WERI-Rb-1 (cell line): ENCODE results near the gene ZNF366.
"Not testable (repeated sequence)": the region's sequence is repeated elsewhere in the genome, so short reads cannot be mapped to it uniquely, and the experiment has no call there.

Experiments used
- DNase-seq: peaks from one replicate; pipeline ENCODE4 v3.0.0-alpha.2; 2020
- H3K27ac ChIP-seq: fragments of 250-450 bp; sonication (Bioruptor Pico); 2 replicates; pipeline ENCODE4 v1.5.1; 2020; ENCODE audit warnings: mild to moderate bottlenecking, moderate library complexity
- H3K27me3 ChIP-seq: fragments of 250-450 bp; sonication (Bioruptor Pico); 2 replicates; pipeline ENCODE4 v1.5.1; 2021; ENCODE audit warnings: mild to moderate bottlenecking, low read depth, moderate library complexity; ENCODE audit not compliant: insufficient read depth, severe bottlenecking
- H3K36me3 ChIP-seq: fragments of 250-450 bp; sonication (Bioruptor Pico); 2 replicates; pipeline ENCODE4 v1.5.1; 2020; ENCODE audit warnings: mild to moderate bottlenecking, moderate library complexity
- H3K4me3 ChIP-seq: 2 replicates; pipeline ENCODE4 v1.5.1; 2011; ENCODE audit warnings: low read depth, mild to moderate bottlenecking, control low read depth, low read length
- H3K9me3 ChIP-seq: fragments of 250-450 bp; sonication (Bioruptor Pico); 2 replicates; pipeline ENCODE4 v1.5.1; 2021; ENCODE audit warnings: mild to moderate bottlenecking, moderate library complexity; ENCODE audit not compliant: severe bottlenecking
- TF ChIP-seq, protein P1 (sequence below): IDR thresholded peaks from 2 replicates; pipeline ENCODE4 v1.5.1; 2011; ENCODE audit warnings: low read depth, mild to moderate bottlenecking, control low read depth, inconsistent platforms, low read length

The ZNF366 gene

DNA sequence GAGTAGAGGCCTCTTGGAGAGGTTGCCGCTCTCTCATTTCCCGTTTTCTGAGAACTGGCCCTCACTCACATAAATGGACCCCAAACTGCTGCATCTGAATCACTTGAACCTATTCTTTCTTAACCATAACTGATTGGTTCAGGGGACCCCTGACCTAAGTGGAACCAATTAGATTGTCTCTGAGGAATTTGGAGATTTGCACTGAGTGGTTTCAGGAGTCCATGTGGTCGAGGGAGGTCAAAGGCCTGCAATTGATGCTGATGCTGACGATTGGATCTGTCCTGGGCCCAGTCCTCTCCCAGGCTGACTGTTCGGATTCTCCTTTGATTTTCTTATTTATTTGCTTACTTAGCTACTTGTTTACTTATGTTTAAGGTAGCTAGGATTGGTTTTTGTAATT is 99.1 kb downstream of the ZNF366 start:
- Histone ChIP-seq H3K36me3 (no peaks in the 10 kb centered on the region), H3K27me3 (no peaks in the 10 kb centered on the region), H3K27ac (no peak overlapping the region), H3K4me3 (no peak overlapping the region), H3K9me3 (no peaks in the 10 kb centered on the region)
- TF ChIP-seq, protein P1, sequence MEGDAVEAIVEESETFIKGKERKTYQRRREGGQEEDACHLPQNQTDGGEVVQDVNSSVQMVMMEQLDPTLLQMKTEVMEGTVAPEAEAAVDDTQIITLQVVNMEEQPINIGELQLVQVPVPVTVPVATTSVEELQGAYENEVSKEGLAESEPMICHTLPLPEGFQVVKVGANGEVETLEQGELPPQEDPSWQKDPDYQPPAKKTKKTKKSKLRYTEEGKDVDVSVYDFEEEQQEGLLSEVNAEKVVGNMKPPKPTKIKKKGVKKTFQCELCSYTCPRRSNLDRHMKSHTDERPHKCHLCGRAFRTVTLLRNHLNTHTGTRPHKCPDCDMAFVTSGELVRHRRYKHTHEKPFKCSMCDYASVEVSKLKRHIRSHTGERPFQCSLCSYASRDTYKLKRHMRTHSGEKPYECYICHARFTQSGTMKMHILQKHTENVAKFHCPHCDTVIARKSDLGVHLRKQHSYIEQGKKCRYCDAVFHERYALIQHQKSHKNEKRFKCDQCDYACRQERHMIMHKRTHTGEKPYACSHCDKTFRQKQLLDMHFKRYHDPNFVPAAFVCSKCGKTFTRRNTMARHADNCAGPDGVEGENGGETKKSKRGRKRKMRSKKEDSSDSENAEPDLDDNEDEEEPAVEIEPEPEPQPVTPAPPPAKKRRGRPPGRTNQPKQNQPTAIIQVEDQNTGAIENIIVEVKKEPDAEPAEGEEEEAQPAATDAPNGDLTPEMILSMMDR, result no peak
- no peak for DNase-seq

DNA sequence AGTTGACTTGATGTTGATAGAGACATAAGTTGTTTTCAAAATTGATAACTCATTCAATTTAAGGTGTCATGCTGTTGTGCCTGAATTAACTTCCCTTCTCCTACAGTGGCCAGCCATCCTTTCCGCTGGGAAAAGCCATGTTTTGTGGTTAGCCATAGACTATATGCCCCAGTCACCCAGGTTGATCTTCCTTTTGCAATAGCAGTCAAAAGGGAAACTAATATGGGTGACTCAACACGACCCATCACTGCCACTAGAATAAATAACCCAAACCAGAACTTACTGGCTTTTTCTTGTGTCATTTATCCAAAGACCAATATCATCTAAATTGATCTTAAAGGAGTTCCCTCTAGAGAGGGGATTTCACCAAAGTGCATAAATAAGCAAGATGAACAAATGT is 99.7 kb downstream of the ZNF366 start:
- Histone ChIP-seq H3K9me3 (no peaks in the 10 kb centered on the region), H3K4me3 (no peak overlapping the region), H3K27ac (no peak overlapping the region), H3K27me3 (no peaks in the 10 kb centered on the region), H3K36me3 (no peaks in the 10 kb centered on the region)
- TF ChIP-seq, protein P1, result no peak
- no peak for DNase-seq

DNA sequence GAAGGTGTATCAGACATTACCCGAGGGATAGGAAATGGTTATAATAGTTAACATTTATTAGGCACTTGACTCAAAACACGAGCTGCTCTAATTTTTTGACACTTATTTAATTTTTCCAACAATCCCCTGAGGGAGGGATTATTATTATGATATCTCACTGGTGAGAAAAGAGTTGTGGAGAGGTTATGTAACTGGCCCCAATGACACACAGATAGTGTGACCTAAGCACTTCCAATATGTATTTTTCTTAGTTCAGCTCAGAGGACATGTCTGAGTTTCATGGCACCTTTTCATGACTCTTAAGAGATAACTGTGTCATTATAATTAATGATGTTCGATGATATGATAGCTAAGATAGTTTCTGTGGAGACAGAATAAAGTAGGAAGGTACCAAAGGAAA is 100.1 kb downstream of the ZNF366 start:
- no peak overlapping the region for H3K4me3 ChIP-seq
- TF ChIP-seq, protein P1, result no peak
- H3K36me3 ChIP-seq, result no peaks in the 10 kb centered on the region
- DNase-seq, result no peak
- no peak overlapping the region for H3K27ac ChIP-seq
- H3K9me3 ChIP-seq, result no peaks in the 10 kb centered on the region
- no peaks in the 10 kb centered on the region for H3K27me3 ChIP-seq

DNA sequence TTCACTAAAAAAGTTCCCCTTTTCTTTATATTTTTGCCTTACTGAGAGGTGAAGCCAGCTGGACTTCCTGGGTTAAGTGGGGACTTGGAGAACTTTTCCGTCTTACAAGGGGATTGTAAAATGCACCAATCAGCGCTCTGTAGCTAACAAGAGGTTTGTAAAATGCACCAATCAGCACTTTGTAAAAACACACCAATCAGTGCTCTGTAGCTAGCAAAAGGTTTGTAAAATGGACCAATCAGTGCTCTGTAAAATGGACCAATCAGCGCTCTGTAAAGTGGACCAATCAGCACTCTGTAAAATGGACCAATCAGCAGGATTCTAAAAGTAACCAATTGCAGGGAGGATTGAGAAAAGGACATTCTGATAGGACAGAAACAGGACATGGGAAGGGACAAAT is 102.4 kb downstream of the ZNF366 start:
- H3K4me3 ChIP-seq, H3K27me3 ChIP-seq, DNase-seq, H3K36me3 ChIP-seq, H3K27ac ChIP-seq: not testable (repeated sequence)
- H3K9me3 ChIP-seq, result peaks cover 13% of the 10 kb centered on the region

DNA sequence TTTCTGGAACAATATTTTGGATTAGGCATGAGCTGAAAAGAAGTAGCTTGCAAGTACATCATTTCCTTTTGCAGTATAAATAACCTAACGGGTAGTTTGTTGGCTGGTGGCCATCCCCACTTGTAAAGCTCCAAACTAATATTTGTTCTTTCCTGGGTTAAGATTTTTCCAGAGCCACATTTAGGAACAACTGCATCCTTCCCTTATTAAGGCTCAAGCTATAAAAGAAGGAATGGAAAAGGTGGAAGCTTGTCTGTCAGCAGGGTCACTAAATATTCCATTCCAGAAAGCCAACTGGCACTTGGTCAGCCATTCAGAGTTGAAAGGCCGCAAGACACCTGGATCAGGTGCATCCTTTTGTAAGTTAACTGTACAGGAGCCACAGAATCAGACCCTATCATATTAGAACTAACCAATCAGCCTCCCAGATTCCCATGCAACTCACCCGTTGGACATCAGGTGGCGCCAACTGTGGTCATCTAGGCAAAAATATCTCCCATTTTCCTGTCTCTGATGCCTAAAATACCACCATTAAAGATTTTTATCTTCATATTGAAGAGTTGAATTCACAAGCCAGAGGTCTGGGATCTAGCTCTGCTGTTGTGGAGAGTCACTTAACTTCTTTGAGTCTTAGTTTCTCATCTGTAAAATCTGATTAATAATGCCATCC is 104.1 kb downstream of the ZNF366 start:
- Histone ChIP-seq H3K27ac (no peak overlapping the region), H3K36me3 (no peaks in the 10 kb centered on the region), H3K4me3 (no peak overlapping the region), H3K27me3 (no peaks in the 10 kb centered on the region), H3K9me3 (peaks cover 13% of the 10 kb centered on the region)
- TF ChIP-seq, protein P1, result peak; percentile 44
- DNase-seq, result no peak

DNA sequence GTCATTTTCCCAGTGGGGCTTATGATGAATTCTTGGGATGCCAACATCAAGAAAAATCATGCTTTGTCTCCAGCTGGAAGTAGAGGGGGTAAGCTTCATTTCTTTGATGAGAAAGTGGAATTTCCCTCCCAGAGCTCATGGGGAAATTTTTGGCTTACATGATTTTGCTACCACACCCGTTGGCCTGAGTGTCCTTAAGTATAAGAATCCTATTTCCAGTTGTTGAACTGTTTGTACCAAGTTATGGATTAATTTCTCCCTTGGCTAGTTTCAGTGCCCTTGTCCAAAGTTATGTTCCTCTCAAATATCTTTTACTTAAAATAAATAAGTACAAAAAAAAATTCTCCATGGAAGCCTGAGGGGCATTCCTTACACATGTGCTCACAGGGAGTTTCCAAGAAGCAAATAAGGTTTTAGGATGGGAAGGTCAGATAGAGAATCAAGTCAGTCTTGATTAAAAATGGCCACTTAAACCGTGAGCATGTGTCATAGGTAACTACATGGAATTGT is 104.8 kb downstream of the ZNF366 start:
- no peak for DNase-seq
- TF ChIP-seq, protein P1, result no peak
- Histone ChIP-seq H3K36me3 (no peaks in the 10 kb centered on the region), H3K9me3 (peaks cover 13% of the 10 kb centered on the region), H3K27ac (no peak overlapping the region), H3K4me3 (no peak overlapping the region), H3K27me3 (no peaks in the 10 kb centered on the region)
